ENCODE measurements around the gene OR3A1.

GRCh38 chr17:3260163-3260562 is 38.0 kb downstream of the OR3A1 start:
- TF ChIP-seq CTCF (IDR thresholded peaks at IDR 0.05; ENCODE audit: poor library complexity, severe bottlenecking) (no peak), REST (IDR thresholded peaks at IDR 0.05; ENCODE audit: borderline replicate concordance) (no peak), POLR2AphosphoS5 (IDR thresholded peaks at IDR 0.05) (no peak), EZH2 (IDR thresholded peaks at IDR 0.05; ENCODE audit: borderline replicate concordance, insufficient read depth, low read length, poor library complexity, severe bottlenecking) (no peak), RAD21 (conservative IDR thresholded peaks at IDR 0.05) (no peak), EP300 (conservative IDR thresholded peaks at IDR 0.05; ENCODE audit: poor library complexity, severe bottlenecking) (no peak), TAF1 (IDR thresholded peaks at IDR 0.05; ENCODE audit: low read depth) (no peak), SMC3 (conservative IDR thresholded peaks at IDR 0.05; ENCODE audit: poor library complexity) (no peak)
